IMR-90 (cell line): Measurements from ENCODE around the gene RAB9A. TPM values are rescaled to one million over a fixed set of nuclear protein-coding genes. Genes with fewer than 3 reads are reported as not detected.
A peak's percentile ranks its signal among the peaks of the same experiment; 100 is the strongest.
"Not testable (repeated sequence)": the region's sequence is repeated elsewhere in the genome, so short reads cannot be mapped to it uniquely, and the experiment has no call there.

Experiments used
- ATAC-seq: fragments of 200-7000 bp; cut with Tn5 transposase; 2 replicates; pipeline ENCODE4 v1.9.1; 2020; ENCODE audit warnings: low read depth, mild to moderate bottlenecking, moderate library complexity
- BruUV-seq: library from RNA; stranded (reverse); fragments of 400-500 nt; replicated peaks from 2 replicates; lab custom pipeline; 2021; lab: Mats Ljungman, UMichigan
- CTCF ChIA-PET: fragments of 300-600 bp; formaldehyde crosslinking; extraction: SDS; loops from one replicate; lab custom pipeline; 2021; ENCODE audit warnings: antibody characterized with exemption; lab: Yijun Ruan, JAX
- POLR2A ChIA-PET: fragments of 300-600 bp; sonication (Branson Sonifier 250); formaldehyde crosslinking; loops from one replicate; lab custom pipeline; 2022; ENCODE audit warnings: antibody characterized with exemption; ENCODE audit not compliant: unreplicated experiment; lab: Charles Lee
- DNase-seq: peaks from one replicate; pipeline ENCODE4 v3.0.0; 2013
- H2AFZ ChIP-seq: replicated peaks from 2 replicates; pipeline ENCODE3; 2013; ENCODE audit warnings: low read length, mild to moderate bottlenecking; ENCODE audit not compliant: poor library complexity
- H2AK5ac ChIP-seq: 2 replicates; pipeline ENCODE4 v1.6.1; 2013; ENCODE audit warnings: low read depth, low read length, inconsistent platforms
- H2AK9ac ChIP-seq: replicated peaks from 2 replicates; pipeline ENCODE3; 2013; ENCODE audit warnings: mild to moderate bottlenecking, low read depth, low read length, moderate library complexity; ENCODE audit not compliant: poor library complexity
- H2BK120ac ChIP-seq: 2 replicates; pipeline ENCODE4 v1.6.1; 2013; ENCODE audit warnings: low read depth, low read length, inconsistent platforms
- H2BK15ac ChIP-seq: 3 replicates; pipeline ENCODE4 v1.6.1; 2013; ENCODE audit warnings: low read depth, low read length, inconsistent platforms
- H2BK20ac ChIP-seq: 2 replicates; pipeline ENCODE4 v1.6.1; 2013; ENCODE audit warnings: low read depth, mild to moderate bottlenecking, inconsistent platforms, low read length, moderate library complexity
- H2BK5ac ChIP-seq: 2 replicates; pipeline ENCODE4 v1.6.1; 2013; ENCODE audit warnings: mild to moderate bottlenecking, low read depth, low read length, inconsistent platforms; ENCODE audit not compliant: poor library complexity, severe bottlenecking
- H3K14ac ChIP-seq: replicated peaks from 2 replicates; pipeline ENCODE4 v1.6.1; 2013; ENCODE audit warnings: low read depth, low read length, inconsistent platforms
- H3K18ac ChIP-seq: 2 replicates; pipeline ENCODE4 v1.6.1; 2013; ENCODE audit warnings: low read depth, low read length, control low read depth
- H3K23ac ChIP-seq: 2 replicates; pipeline ENCODE4 v1.6.1; 2013; ENCODE audit warnings: low read depth, low read length, inconsistent platforms
- H3K27ac ChIP-seq: 2 replicates; pipeline ENCODE4 v1.5.1; 2013; ENCODE audit warnings: mild to moderate bottlenecking, control low read depth, low read length; ENCODE audit not compliant: insufficient read depth
- H3K27me3 ChIP-seq: 2 replicates; pipeline ENCODE4 v1.6.1; 2013; ENCODE audit warnings: low read length; ENCODE audit not compliant: control insufficient read depth, insufficient read depth
- H3K36me3 ChIP-seq: 2 replicates; pipeline ENCODE4 v1.6.1; 2013; ENCODE audit warnings: low read length, mixed read lengths; ENCODE audit not compliant: control insufficient read depth, insufficient read depth
- H3K4ac ChIP-seq: 2 replicates; pipeline ENCODE4 v1.6.1; 2013; ENCODE audit warnings: low read depth, low read length, inconsistent platforms
- H3K4me1 ChIP-seq: 2 replicates; pipeline ENCODE4 v1.6.1; 2013; ENCODE audit warnings: low read length, mixed read lengths; ENCODE audit not compliant: control insufficient read depth, insufficient read depth
- H3K4me2 ChIP-seq: 2 replicates; pipeline ENCODE4 v1.6.1; 2013; ENCODE audit warnings: low read depth, mild to moderate bottlenecking, control low read depth, low read length, moderate library complexity
- H3K4me3 ChIP-seq: 2 replicates; pipeline ENCODE4 v1.5.1; 2013; ENCODE audit warnings: low read depth, mild to moderate bottlenecking, control low read depth, low read length, moderate library complexity; ENCODE audit not compliant: insufficient read depth
- H3K56ac ChIP-seq: 2 replicates; pipeline ENCODE4 v1.6.1; 2013; ENCODE audit warnings: low read length, inconsistent platforms; ENCODE audit not compliant: insufficient read depth; ENCODE audit errors: extremely low read depth
- H3K79me1 ChIP-seq, 2 experiments: 2 replicates each; pipeline ENCODE4 v1.6.1; 2013; ENCODE audit warnings: low read length in 2 of 2, inconsistent platforms in 1 of 2, low read depth in 1 of 2
- H3K9ac ChIP-seq: 2 replicates; pipeline ENCODE4 v1.6.1; 2013; ENCODE audit warnings: low read depth, low read length, control low read depth
- H3K9me1 ChIP-seq: 2 replicates; pipeline ENCODE4 v1.6.1; 2013; ENCODE audit warnings: low read length, inconsistent platforms; ENCODE audit not compliant: insufficient read depth
- H3K9me3 ChIP-seq: 2 replicates; pipeline ENCODE4 v1.6.1; 2013; ENCODE audit warnings: low read length; ENCODE audit not compliant: control insufficient read depth, insufficient read depth
- H4K20me1 ChIP-seq: 2 replicates; pipeline ENCODE4 v1.6.1; 2013; ENCODE audit warnings: low read length, inconsistent platforms; ENCODE audit not compliant: insufficient read depth
- H4K5ac ChIP-seq: 2 replicates; pipeline ENCODE4 v1.6.1; 2013; ENCODE audit warnings: mild to moderate bottlenecking, low read depth, low read length, control low read depth
- H4K8ac ChIP-seq, 2 experiments: 2 replicates each; pipeline ENCODE4 v1.6.1; 2013; ENCODE audit warnings: low read depth in 2 of 2, low read length in 2 of 2, control low read depth in 1 of 2, inconsistent platforms in 1 of 2
- H4K91ac ChIP-seq: 2 replicates; pipeline ENCODE4 v1.6.1; 2013; ENCODE audit warnings: low read depth, low read length, inconsistent platforms; ENCODE audit not compliant: insufficient read depth
- WGBS, 2 experiments: methylation state at CpG; one replicate each; pipeline versions ENCODE4 v1.1.5 to v1.1.7; 2013; ENCODE audit warnings: missing lambda C conversion rate in 2 of 2; ENCODE audit not compliant: insufficient read length in 1 of 2; ENCODE audit errors: extremely low coverage in 2 of 2; 5-methylcytosine and 5-hydroxymethylcytosine counted together
- dilution Hi-C: fragments of 300-500 bp; cut with HindIII; formaldehyde crosslinking; loops from one replicate; pipeline ENCODE4 v1.14.3; 2018; ENCODE audit warnings: low sequenced_read_pairs; ENCODE audit not compliant: unreplicated experiment
- in situ Hi-C: fragments of 300-500 bp; cut with MboI; formaldehyde crosslinking; loops from 3 replicates; pipeline ENCODE4 v1.14.3; 2019; ENCODE audit warnings: low sequenced_read_pairs, inconsistent platforms, mixed read lengths
- intact Hi-C: fragments of 100-400 bp; cut with micrococcal nuclease; formaldehyde crosslinking; loops from 2 replicates; pipeline ENCODE4 v1.10.0; 2022
- polyA plus RNA-seq, 3 experiments: library from polyadenylated mRNA; depleted of rRNA; stranded (reverse); fragments of >200 nt; gene quantifications; 2 replicates each; pipeline ENCODE4 v1.2.3, GENCODE V29; 2012; ENCODE audit warnings: low replicate concordance in 1 of 3
- total RNA-seq: library from RNA; depleted of rRNA; stranded (reverse); fragments of >200 nt; gene quantifications from 2 replicates; pipeline ENCODE4 v1.2.3, GENCODE V29; 2012

RAB9A gene
- total and polyA plus RNA-seq, 2 of the 4 experiments (the other 2 are of a cell fraction), result 15.8 to 22.3 TPM

DNA sequence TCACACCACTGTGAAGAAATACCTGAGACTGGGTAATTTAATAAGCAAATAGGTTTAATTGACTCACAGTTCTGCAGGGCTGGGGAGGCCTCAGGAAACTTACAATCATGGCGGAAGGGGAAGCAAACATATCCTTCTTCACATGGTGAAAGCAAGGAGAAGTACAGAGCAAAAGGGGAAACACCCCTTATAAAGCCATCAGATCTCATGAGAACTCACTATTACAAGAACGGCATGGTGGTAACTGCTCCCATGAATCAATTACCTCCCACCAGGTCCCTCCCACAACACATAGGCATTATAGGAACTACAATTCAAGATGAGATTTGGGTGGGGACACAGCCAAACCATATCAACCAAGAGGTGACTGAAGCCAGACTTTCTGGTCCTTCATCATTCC is 40.6 kb upstream of the RAB9A start:
- in situ Hi-C loops, result loop anchor here (25.0 kb wide), 1 partner anchor 136 kb away; no protein-coding TSS in a partner anchor
- POLR2A ChIA-PET, result not testable (repeated sequence)

More for the DNA sequence above, 40.6 kb upstream of the RAB9A start:
- DNase-seq, CTCF ChIA-PET, H2AFZ ChIP-seq, H3K4me3 ChIP-seq, H3K14ac ChIP-seq, H4K20me1 ChIP-seq, H4K5ac ChIP-seq, H2BK20ac ChIP-seq, ATAC-seq, H3K36me3 ChIP-seq, BruUV-seq, H4K8ac ChIP-seq, H3K9me3 ChIP-seq, H3K27me3 ChIP-seq, H2AK9ac ChIP-seq, H3K56ac ChIP-seq, H3K9ac ChIP-seq, H2BK15ac ChIP-seq, H3K79me1 ChIP-seq, H2AK5ac ChIP-seq, H3K23ac ChIP-seq, dilution Hi-C loops, H3K4me2 ChIP-seq, H4K91ac ChIP-seq, H3K9me1 ChIP-seq, H3K4me1 ChIP-seq: not testable (repeated sequence)
- H3K18ac ChIP-seq, result peak overlapping the region; percentile 41; the same call in 1 of the 2 replicates
- H3K4ac ChIP-seq, result peak overlapping the region; percentile 24; the same call in 1 of the 2 replicates
- H3K27ac ChIP-seq, result peak overlapping the region; percentile 32; the same call in 1 of the 2 replicates
- H2BK5ac ChIP-seq, result peak overlapping the region; percentile 88
- WGBS, 2 experiments, result no CpG with 5 or more reads among the region's 2 CpGs
- intact Hi-C loops, result loop anchor here (5.0 to 10.0 kb wide), 3 partner anchors 126 to 834 kb away; no protein-coding TSS in a partner anchor
- peak overlapping the region; percentile 33 for H2BK120ac ChIP-seq
